HG02759 (cell line): ENCODE data around the gene PLB1.

Source experiments
- ATAC-seq: cut with Tn5 transposase; IDR thresholded peaks from one replicate; pipeline ENCODE4 v1.9.1; 2021; ENCODE audit warnings: mild to moderate bottlenecking, moderate library complexity; ENCODE audit not compliant: unreplicated experiment

The PLB1 gene

GRCh38 chr2:28623582-28624405 is 127.9 kb downstream of the PLB1 start:
- no peak for ATAC-seq

- no peak for ATAC-seq
These were observed 128.6 kb downstream of the PLB1 start for GRCh38 chr2:28624436-28624792.

DNA sequence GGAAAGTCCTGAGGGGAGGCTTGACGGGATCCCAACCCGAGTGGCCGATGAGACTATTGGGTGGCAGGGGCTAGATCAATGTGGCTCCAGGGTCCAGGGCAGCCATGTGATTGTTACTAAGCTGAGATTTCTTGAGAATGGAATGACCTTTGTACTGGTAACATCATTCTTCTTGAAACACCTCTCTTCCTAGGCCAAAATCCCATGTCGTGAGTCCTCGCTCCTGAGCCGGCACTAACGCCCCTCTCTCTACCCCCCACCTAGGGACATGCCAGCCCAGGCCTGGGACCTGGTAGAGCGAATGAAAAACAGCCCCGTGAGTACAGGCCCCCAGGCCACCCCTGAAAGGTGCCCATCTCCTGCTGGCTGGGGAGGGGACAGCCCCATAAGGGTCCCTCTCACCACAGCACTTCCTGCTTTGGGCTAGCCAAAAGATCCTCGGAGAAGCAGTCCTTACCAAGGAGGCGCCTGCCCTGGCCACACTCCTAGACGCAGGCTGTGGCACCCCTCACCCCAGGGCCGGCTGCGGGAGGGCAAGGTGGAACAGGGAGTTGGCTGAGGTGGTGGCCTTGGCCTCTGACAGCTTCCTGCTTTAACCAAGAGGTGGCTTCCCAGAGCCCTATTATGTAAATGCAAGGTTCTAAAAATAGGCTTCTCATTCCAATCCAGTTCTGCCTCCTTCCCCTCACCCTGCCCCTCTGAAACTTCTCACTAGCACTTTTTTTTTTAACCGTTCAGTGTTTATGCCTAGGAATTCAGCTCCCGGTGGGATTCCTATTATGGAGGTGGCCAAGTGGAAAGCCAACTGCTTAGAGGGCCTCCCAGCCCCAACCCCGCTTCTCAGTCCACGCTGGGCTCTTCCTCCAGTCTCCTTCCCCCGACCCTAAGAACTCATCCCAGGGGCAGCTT is 129.2 kb downstream of the PLB1 start:
- no peak for ATAC-seq

DNA sequence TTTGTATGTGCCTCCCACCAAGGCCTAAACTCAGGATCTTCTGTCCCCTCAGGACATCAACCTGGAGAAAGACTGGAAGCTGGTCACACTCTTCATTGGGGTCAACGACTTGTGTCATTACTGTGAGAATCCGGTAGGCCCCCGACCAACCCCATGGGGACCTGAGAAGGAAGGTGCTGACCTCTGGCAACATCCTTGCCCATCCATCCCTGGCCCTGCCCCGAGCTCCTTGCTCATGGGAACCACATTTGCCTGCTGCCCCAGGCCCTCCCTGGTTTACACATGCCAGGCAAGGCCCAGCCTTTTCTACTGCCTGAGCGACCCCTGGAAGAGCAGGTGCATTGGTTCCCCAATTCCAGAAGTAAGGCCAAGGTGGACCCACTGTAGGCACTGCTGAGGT is 130.5 kb downstream of the PLB1 start:
- no peak for ATAC-seq

DNA sequence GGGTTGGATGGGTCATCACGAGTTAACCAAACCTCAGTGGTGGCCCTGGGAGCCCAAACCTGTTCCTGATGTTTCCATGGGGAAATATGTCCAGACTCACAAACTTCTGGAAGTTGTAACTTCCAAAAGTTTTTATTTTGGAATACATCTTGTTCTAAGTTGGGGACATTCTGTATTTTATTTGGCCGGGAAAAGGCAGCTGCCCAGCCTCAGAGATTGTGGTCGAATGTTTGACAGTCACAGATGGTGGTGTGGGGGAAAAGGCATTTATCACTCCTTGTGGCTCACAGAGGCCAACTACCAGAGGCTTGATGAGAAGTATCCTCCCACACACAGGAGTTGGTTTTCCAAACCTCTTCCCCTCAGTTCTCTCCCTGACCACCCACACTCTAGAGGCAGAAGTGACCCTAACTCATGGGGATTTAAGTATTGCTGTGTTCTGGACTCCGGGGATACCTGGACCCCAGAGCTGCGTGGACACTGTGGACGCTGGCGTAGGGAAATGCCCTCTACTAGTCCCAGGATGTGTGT is 131.1 kb downstream of the PLB1 start:
- ATAC-seq = no peak

- no peak for ATAC-seq
These were observed 132.0 kb downstream of the PLB1 start for GRCh38 chr2:28627722-28628480.

DNA sequence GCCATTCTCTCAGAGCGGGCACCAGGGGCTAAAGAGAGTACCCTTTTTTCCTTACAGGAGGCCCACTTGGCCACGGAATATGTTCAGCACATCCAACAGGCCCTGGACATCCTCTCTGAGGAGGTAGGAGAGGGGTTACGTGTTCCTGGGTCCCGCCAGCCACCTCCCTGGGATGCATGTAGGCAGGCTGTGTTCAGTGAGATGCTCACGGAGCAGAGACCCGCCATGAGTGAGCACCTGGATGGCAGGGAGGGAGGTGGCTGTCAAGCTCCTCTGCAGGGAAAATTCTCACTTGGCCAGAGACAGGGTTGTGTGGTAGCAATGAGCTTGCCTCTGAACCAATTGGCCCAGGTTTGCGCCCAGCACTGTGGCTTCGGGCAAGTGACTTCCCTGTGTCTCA is 132.6 kb downstream of the PLB1 start:
- no peak for ATAC-seq

DNA sequence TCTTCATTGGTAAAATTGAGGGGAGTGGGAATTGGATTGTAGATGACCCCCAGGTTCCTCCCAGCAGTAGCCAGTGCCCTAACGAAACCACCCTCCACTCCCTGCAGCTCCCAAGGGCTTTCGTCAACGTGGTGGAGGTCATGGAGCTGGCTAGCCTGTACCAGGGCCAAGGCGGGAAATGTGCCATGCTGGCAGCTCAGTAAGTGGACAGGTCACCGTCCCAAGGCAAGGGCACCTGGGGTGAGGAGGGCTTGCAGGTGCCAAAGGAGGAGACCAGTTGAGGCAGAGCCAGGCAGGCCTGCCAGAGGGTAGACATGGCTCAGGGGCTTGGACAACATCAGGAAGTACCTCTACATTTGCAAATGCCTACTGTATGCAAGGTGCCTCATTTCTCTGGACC is 133.1 kb downstream of the PLB1 start:
- ATAC-seq = no peak

DNA sequence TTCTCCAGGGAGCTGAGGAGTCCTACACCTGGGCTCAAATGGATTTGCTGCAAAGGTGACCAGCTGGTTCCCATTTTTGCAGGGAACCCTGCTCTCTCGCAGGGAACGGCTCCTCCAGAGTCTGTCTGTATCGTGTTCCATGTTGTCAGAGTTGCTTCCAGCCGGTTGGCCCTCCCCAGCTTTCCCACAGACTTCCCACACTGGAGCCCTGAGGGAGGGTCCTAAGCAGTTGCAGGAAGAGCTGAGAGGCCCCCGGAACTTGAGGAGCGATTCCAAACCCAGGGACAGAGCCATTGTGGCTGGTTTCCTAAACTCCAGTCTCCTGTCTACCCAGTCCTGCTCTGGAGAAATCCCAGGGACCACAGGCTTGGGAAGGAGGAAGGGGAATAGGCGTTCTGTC is 134.1 kb downstream of the PLB1 start:
- ATAC-seq = no peak

GRCh38 chr2:28630341-28630740 is 134.5 kb downstream of the PLB1 start:
- no peak for ATAC-seq

GRCh38 chr2:28631514-28632206 is 135.8 kb downstream of the PLB1 start:
- ATAC-seq = no peak

DNA sequence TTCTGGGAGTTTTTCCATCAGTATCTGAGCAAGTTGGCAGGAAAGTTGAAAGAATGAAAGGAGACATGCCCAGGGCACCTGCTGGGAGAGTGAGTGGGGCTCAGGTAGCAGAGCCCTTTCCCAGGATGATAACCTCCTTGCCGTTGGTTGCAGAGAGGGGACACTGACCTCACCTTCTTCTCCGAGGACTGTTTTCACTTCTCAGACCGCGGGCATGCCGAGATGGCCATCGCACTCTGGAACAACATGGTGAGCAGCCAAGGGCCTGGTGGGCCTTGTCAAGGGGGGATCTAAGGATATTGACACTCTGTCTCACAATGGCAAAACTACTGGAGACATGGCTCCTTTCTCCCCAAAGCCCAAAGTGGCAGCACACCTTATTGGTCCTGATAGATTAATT is 136.9 kb downstream of the PLB1 start:
- no peak for ATAC-seq

- no peak for ATAC-seq
These were observed 137.3 kb downstream of the PLB1 start for GRCh38 chr2:28633204-28633603.

DNA sequence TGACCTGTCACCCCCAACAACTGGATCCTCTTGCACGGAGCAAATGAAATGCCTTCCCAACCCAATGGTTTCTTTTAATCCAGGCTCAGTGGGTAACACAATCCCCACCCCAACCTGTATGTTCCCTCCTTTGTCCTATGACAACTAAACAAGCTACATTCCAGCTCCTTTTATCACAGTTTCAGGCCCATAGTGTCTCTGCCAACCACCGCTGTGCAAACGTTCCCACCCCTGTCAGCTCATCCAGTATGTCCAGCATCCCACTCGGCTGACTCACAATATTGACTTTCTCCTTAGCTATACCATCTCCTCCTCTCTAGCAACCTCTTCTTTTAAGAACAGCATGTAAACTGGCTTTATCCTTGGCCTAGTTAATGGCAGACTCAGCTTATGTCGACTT is 137.9 kb downstream of the PLB1 start:
- ATAC-seq = no peak

- no peak for ATAC-seq
These were observed 139.3 kb downstream of the PLB1 start for GRCh38 chr2:28635191-28635611.

DNA sequence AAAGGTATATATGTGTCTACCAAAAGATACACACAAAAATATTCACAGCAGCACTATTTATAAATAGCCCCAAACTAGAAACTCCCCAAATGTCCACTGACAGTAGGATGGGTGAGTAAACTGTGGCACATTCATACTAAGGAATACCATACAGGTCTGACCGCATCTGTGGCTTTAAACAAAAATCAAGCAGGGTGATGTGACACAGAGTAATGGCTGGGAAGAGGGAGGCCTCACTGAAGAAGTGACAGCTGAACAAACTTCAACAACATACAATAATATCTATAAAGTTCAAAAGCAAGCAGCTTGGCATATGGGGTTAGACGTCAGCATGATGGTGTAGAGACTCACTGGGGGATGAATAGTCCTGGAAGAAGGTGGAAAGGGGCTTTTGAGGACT is 140.6 kb downstream of the PLB1 start:
- no peak for ATAC-seq

- no peak for ATAC-seq
These were observed 141.5 kb downstream of the PLB1 start for GRCh38 chr2:28637066-28638047.

GRCh38 chr2:28638102-28638501 is 142.2 kb downstream of the PLB1 start:
- ATAC-seq = no peak

DNA sequence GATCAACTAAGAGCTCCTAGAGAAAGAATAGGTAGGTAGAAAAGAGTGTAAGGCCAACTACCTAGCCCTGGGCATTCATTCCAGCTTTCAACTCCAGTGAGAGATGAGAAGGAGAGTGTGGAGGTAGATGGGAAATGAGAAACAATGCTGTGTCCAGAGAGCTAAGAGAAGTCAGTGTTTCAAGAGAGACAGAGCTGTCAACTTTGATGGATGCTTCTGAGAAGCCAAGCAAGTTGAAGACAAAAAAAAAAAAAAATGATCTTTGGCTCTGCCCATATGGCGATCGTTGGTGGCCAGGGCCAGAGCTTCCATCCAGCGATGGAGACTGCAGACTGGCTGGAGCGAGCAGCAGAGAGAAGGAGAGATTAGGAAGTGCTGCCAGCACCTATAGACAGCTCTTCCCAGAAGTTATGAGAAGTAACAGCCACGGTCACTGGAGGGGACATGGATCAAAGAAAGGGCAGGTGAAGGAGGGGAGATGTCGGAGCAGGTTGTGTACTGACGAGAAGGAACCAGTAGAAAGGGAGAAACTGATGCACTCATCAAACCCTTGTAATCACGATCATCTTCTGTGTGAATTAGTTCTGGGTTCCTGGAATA is 143.3 kb downstream of the PLB1 start:
- ATAC-seq = no peak
